PC-9 (cell line): ENCODE measurements around the gene SCD5. TPM values are rescaled to one million over a fixed set of nuclear protein-coding genes. Genes with fewer than 3 reads are reported as not detected.

Experiments used
- BruUV-seq: library from RNA; stranded (reverse); fragments of 400-500 nt; replicated peaks from 2 replicates; lab custom pipeline; 2021; lab: Mats Ljungman, UMichigan
- CTCF ChIA-PET: fragments of 300-600 bp; sonication (Branson Sonifier 250); formaldehyde crosslinking; loops from one replicate; lab custom pipeline; 2022; ENCODE audit warnings: antibody characterized with exemption; lab: Charles Lee
- POLR2A ChIA-PET: fragments of 300-600 bp; sonication (Branson Sonifier 250); formaldehyde crosslinking; loops from one replicate; lab custom pipeline; 2022; ENCODE audit warnings: antibody characterized with exemption; ENCODE audit not compliant: unreplicated experiment; lab: Charles Lee
- DNase-seq, 2 experiments: peaks; one replicate each; pipeline versions ENCODE4 v3.0.0 to v3.0.0-alpha.2; 2015 to 2022; ENCODE audit warnings: mixed read lengths in 1 of 2
- H2AFZ ChIP-seq: fragments of 200-600 bp; sonication (generic); 2 replicates; pipeline ENCODE4 v1.8.1; 2017; ENCODE audit warnings: antibody characterized with exemption
- H3F3A ChIP-seq: fragments of 200-600 bp; sonication (generic); 2 replicates; pipeline ENCODE4 v1.8.1; 2017; ENCODE audit warnings: antibody characterized with exemption, mild to moderate bottlenecking, low read depth; ENCODE audit not compliant: insufficient read depth
- H3K27ac ChIP-seq: fragments of 200-600 bp; sonication (generic); 2 replicates; pipeline ENCODE4 v1.6.1; 2016; ENCODE audit warnings: mixed run types
- H3K27me3 ChIP-seq: fragments of 200-600 bp; sonication (generic); 2 replicates; pipeline ENCODE4 v1.6.1; 2016; ENCODE audit warnings: low read depth, mixed run types; ENCODE audit not compliant: insufficient read depth
- H3K36me3 ChIP-seq: fragments of 200-600 bp; sonication (generic); 2 replicates; pipeline ENCODE4 v1.6.1; 2016; ENCODE audit warnings: low read depth, mixed run types
- H3K4me1 ChIP-seq: fragments of 200-600 bp; sonication (generic); replicated peaks from 2 replicates; pipeline ENCODE4 v1.6.1; 2016; ENCODE audit warnings: mixed run types; ENCODE audit not compliant: insufficient read depth
- H3K4me2 ChIP-seq: fragments of 200-600 bp; sonication (generic); 2 replicates; pipeline ENCODE4 v1.6.1; 2017; ENCODE audit warnings: mixed run types
- H3K4me3 ChIP-seq: fragments of 200-600 bp; sonication (generic); 2 replicates; pipeline ENCODE4 v1.6.1; 2016; ENCODE audit warnings: mixed run types
- H3K79me2 ChIP-seq: fragments of 200-600 bp; sonication (generic); 2 replicates; pipeline ENCODE4 v1.6.1; 2017; ENCODE audit warnings: low read depth, mixed run types
- H3K9me2 ChIP-seq: fragments of 200-600 bp; sonication (generic); 2 replicates; pipeline ENCODE4 v1.8.1; 2017; ENCODE audit warnings: mild to moderate bottlenecking; ENCODE audit not compliant: insufficient read depth
- H3K9me3 ChIP-seq: fragments of 200-600 bp; sonication (generic); 2 replicates; pipeline ENCODE4 v1.8.1; 2016; ENCODE audit warnings: low read depth; ENCODE audit not compliant: insufficient read depth
- H4K20me1 ChIP-seq: fragments of 200-600 bp; sonication (generic); 2 replicates; pipeline ENCODE4 v1.8.1; 2017; ENCODE audit not compliant: insufficient read depth
- EZH2 ChIP-seq: fragments of 200-600 bp; sonication (generic); IDR thresholded peaks from 2 replicates; pipeline ENCODE4 v1.8.0; 2017; ENCODE audit warnings: antibody characterized with exemption, low read depth
- intact Hi-C: fragments of 100-400 bp; cut with micrococcal nuclease; formaldehyde crosslinking; loops from one replicate; pipeline ENCODE4 v1.10.0; 2022; ENCODE audit not compliant: unreplicated experiment
- total RNA-seq: library from RNA; stranded (reverse); gene quantifications from 2 replicates; pipeline ENCODE4 v1.2.3, GENCODE V29; 2021
- TF ChIP-seq, protein P1 (sequence below): fragments of 200-600 bp; sonication (generic); conservative IDR thresholded peaks from 2 replicates; pipeline ENCODE4 v1.6.1; 2017; ENCODE audit warnings: mixed run types, antibody characterized with exemption, mild to moderate bottlenecking, moderate library complexity

The SCD5 gene
- total RNA-seq, 1 experiment from 2014 or later = 34.3 TPM

DNA sequence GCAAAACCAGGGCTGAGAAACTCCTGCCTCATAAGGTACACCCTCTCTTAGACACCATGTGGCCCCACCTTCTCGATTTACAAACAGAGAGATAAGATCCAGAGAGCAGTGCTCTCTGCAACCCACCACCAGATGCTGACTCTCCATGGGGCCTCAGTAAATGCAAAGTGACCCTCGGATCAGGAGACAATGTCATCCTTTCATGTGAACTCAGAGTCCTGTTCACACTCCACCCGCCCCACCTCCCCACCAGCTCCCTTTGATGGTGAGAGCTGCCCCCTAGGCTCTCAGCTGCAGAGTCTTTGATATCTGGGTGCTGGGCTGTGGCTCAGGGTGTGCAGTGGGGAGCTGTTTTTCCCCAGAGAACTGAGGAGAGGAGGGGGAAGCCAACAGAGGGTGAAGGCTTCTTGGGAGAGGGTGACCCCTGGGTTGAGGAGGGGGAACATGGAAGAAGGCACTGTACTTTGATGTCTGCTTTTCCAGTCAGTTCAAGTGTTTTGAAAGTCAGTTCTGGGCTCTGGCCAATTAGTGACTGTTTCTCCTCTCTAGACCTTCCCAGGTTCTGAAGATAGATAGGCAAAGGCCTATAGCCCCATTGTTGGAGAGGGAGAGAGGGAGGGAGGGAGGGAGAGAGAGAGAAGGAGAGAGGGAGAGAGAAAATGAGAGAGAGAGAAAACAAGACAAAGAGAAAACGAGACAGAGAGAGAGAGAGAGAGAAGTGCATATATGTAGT is 88.2 kb downstream of the SCD5 start:
- H4K20me1 ChIP-seq = no peaks in the 10 kb centered on the region
- intact Hi-C loops = no loop called here
- POLR2A ChIA-PET = no interaction called here
- no peaks in the 10 kb centered on the region for H3K79me2 ChIP-seq
- H3K4me1 ChIP-seq = no peaks in the 10 kb centered on the region
- CTCF ChIA-PET = no interaction called here
- no peaks in the 10 kb centered on the region for H3K9me2 ChIP-seq
- no peak overlapping the region for H3K4me2 ChIP-seq
- H3K27me3 ChIP-seq = no peaks in the 10 kb centered on the region
- TF ChIP-seq, protein P1, sequence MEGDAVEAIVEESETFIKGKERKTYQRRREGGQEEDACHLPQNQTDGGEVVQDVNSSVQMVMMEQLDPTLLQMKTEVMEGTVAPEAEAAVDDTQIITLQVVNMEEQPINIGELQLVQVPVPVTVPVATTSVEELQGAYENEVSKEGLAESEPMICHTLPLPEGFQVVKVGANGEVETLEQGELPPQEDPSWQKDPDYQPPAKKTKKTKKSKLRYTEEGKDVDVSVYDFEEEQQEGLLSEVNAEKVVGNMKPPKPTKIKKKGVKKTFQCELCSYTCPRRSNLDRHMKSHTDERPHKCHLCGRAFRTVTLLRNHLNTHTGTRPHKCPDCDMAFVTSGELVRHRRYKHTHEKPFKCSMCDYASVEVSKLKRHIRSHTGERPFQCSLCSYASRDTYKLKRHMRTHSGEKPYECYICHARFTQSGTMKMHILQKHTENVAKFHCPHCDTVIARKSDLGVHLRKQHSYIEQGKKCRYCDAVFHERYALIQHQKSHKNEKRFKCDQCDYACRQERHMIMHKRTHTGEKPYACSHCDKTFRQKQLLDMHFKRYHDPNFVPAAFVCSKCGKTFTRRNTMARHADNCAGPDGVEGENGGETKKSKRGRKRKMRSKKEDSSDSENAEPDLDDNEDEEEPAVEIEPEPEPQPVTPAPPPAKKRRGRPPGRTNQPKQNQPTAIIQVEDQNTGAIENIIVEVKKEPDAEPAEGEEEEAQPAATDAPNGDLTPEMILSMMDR = no peak
- TF ChIP-seq EZH2 = no peak
- no peaks in the 10 kb centered on the region for H3K9me3 ChIP-seq
- H3K27ac ChIP-seq = no peak overlapping the region
- no TSS peak for BruUV-seq
- H3K4me3 ChIP-seq = no peak overlapping the region
- no peaks in the 10 kb centered on the region for H3K36me3 ChIP-seq
- no peak overlapping the region for H2AFZ ChIP-seq
- no peaks in the 10 kb centered on the region for H3F3A ChIP-seq
- no peak for DNase-seq

DNA sequence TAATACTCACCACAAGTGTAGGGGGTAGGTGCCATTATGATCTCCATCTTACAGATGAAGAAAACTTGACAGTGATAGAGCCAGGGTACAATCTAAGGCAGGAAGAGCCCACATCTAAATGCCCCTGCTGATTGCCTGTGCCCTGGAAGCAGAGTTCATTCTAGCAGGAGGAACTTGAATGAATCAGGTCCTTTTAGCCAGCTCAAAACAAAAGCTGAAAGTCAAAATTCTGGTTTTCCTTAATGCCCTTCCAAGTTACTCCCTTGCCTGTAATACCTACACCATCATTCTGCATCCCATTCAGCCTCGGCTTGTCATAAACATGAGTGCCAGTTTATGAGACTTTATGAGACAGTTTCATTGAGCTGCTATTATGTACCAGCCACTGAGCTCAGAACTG is 89.6 kb downstream of the SCD5 start:
- Histone ChIP-seq H3K4me3 (no peak overlapping the region), H3K36me3 (no peaks in the 10 kb centered on the region), H4K20me1 (no peaks in the 10 kb centered on the region), H3K4me2 (no peak overlapping the region), H3F3A (no peaks in the 10 kb centered on the region), H3K9me3 (no peaks in the 10 kb centered on the region), H3K79me2 (no peaks in the 10 kb centered on the region), H3K27ac (no peak overlapping the region), H3K27me3 (no peaks in the 10 kb centered on the region), H3K9me2 (no peaks in the 10 kb centered on the region), H3K4me1 (no peaks in the 10 kb centered on the region), H2AFZ (no peak overlapping the region)
- BruUV-seq = no TSS peak
- TF ChIP-seq, protein P1 = no peak
- no peak for TF ChIP-seq EZH2
- DNase-seq = no peak
- CTCF ChIA-PET = no interaction called here
- POLR2A ChIA-PET = no interaction called here
- intact Hi-C loops = no loop called here

DNA sequence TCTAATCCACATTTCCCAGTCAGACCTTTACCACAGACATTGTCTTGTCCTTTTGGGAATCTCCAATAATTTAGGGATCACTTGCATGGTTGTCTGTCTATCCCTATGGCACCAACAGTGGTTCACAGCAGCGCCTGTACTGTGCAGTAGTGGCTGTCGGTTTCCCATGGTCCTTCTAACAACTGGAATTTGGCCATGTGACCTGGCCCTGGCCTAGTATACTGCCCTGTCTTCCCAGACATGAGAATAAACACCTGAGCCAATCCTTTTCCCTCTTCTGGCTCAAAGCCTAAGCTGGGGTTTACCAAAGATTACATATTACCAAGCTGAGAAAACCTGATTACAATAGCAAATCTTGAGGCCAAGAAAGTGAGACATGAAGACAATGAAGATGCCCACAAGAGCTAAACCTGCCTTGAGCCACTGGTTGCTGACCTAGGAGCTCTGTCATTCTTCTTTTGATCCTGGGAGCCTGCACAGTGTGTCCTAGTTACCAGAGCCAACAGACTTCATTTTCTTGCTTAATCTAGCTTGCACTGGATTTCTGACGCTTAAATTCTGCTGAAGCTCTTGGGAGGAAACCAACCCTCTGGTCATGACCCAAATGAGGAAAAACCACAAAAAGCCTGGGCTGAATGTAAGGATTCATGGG is 92.1 kb downstream of the SCD5 start:
- H2AFZ ChIP-seq = no peak overlapping the region
- no peak overlapping the region for H3K4me2 ChIP-seq
- no peak for DNase-seq
- CTCF ChIA-PET = no interaction called here
- intact Hi-C loops = no loop called here
- no peaks in the 10 kb centered on the region for H3K36me3 ChIP-seq
- no TSS peak for BruUV-seq
- H3F3A ChIP-seq = no peaks in the 10 kb centered on the region
- no peak overlapping the region for H3K27ac ChIP-seq
- no peaks in the 10 kb centered on the region for H3K79me2 ChIP-seq
- no peaks in the 10 kb centered on the region for H4K20me1 ChIP-seq
- H3K4me1 ChIP-seq = no peaks in the 10 kb centered on the region
- H3K9me3 ChIP-seq = no peaks in the 10 kb centered on the region
- no peaks in the 10 kb centered on the region for H3K27me3 ChIP-seq
- TF ChIP-seq, protein P1 = no peak
- TF ChIP-seq EZH2 = no peak
- no peak overlapping the region for H3K4me3 ChIP-seq
- POLR2A ChIA-PET = interaction anchor here (0.7 kb wide), 1 partner anchor 176 kb away, joined by 3 read pairs; no protein-coding TSS in a partner anchor
- no peaks in the 10 kb centered on the region for H3K9me2 ChIP-seq
